GM23338 (cell line): Measurements from ENCODE around the gene MAP2K6. TPM values are rescaled to one million over a fixed set of nuclear protein-coding genes. Genes with fewer than 3 reads are reported as not detected.

Experiments used
- ATAC-seq: fragments of 200-7000 bp; cut with Tn5 transposase; 3 replicates; pipeline ENCODE4 v1.9.1; 2020
- DNase-seq: peaks from one replicate; pipeline ENCODE4 v3.0.0-alpha.2; 2015; ENCODE audit warnings: low spot score
- H2AFZ ChIP-seq: fragments of 200-600 bp; sonication (generic); 2 replicates; pipeline ENCODE4 v1.8.0; 2016; ENCODE audit warnings: antibody characterized with exemption, mild to moderate bottlenecking, moderate library complexity
- H3F3A ChIP-seq: fragments of 200-600 bp; sonication (generic); replicated peaks from 2 replicates; pipeline ENCODE4 v1.8.0; 2017; ENCODE audit warnings: antibody characterized with exemption, mixed run types, low read depth
- H3K27ac ChIP-seq: fragments of 200-600 bp; sonication (generic); 2 replicates; pipeline ENCODE4 v1.6.1; 2016; ENCODE audit warnings: low read depth
- H3K27me3 ChIP-seq: fragments of 200-600 bp; sonication (generic); 2 replicates; pipeline ENCODE4 v1.8.0; 2016; ENCODE audit warnings: mild to moderate bottlenecking, mixed run types, moderate library complexity; ENCODE audit not compliant: insufficient read depth
- H3K36me3 ChIP-seq: fragments of 200-600 bp; sonication (generic); 2 replicates; pipeline ENCODE4 v1.8.0; 2016; ENCODE audit warnings: mild to moderate bottlenecking; ENCODE audit not compliant: insufficient read depth
- H3K4me1 ChIP-seq: fragments of 200-600 bp; sonication (generic); 2 replicates; pipeline ENCODE4 v1.8.0; 2016; ENCODE audit warnings: mild to moderate bottlenecking, moderate library complexity; ENCODE audit not compliant: insufficient read depth
- H3K4me2 ChIP-seq: fragments of 200-600 bp; sonication (generic); 2 replicates; pipeline ENCODE4 v1.7.1; 2017; ENCODE audit warnings: mixed run types
- H3K4me3 ChIP-seq: fragments of 200-600 bp; sonication (generic); 2 replicates; pipeline ENCODE4 v1.6.1; 2016; ENCODE audit warnings: mixed run types
- H3K79me2 ChIP-seq: fragments of 200-600 bp; sonication (generic); replicated peaks from 2 replicates; pipeline ENCODE4 v1.8.0; 2017; ENCODE audit warnings: mild to moderate bottlenecking; ENCODE audit not compliant: insufficient read depth
- H3K9me2 ChIP-seq: fragments of 200-600 bp; sonication (generic); 2 replicates; pipeline ENCODE4 v1.8.0; 2017; ENCODE audit not compliant: insufficient read depth
- H4K20me1 ChIP-seq: fragments of 200-600 bp; sonication (generic); replicated peaks from 2 replicates; pipeline ENCODE4 v1.8.0; 2017; ENCODE audit warnings: mild to moderate bottlenecking; ENCODE audit not compliant: insufficient read depth
- H3K27ac Mint-ChIP-seq: 2 replicates; pipeline ENCODE4 v1.8.0; 2020; ENCODE audit warnings: inconsistent platforms, mild to moderate bottlenecking, moderate library complexity, mixed read lengths
- H3K27me3 Mint-ChIP-seq: 3 replicates; pipeline ENCODE4 v1.8.0; 2022; ENCODE audit warnings: low read depth, mild to moderate bottlenecking, moderate library complexity, mixed read lengths, inconsistent platforms; ENCODE audit not compliant: insufficient read depth, poor library complexity
- H3K36me3 Mint-ChIP-seq: 3 replicates; pipeline ENCODE4 v1.8.0; 2021; ENCODE audit warnings: low read depth, mild to moderate bottlenecking, inconsistent platforms, moderate library complexity, mixed read lengths
- H3K4me1 Mint-ChIP-seq: 3 replicates; pipeline ENCODE4 v1.8.0; 2020; ENCODE audit warnings: mild to moderate bottlenecking, inconsistent platforms, mixed read lengths
- H3K4me3 Mint-ChIP-seq: 3 replicates; pipeline ENCODE4 v1.8.0; 2021; ENCODE audit warnings: moderate library complexity, mild to moderate bottlenecking, inconsistent platforms, mixed read lengths
- H3K9me3 Mint-ChIP-seq: 3 replicates; pipeline ENCODE4 v1.8.0; 2020; ENCODE audit warnings: moderate library complexity, mild to moderate bottlenecking, inconsistent platforms, mixed read lengths
- CREB1 ChIP-seq: fragments of 250-450 bp; sonication (Bioruptor Pico); IDR thresholded peaks from 2 replicates; pipeline ENCODE4 v1.5.0; 2020; ENCODE audit warnings: low read depth, mild to moderate bottlenecking, moderate library complexity
- NANOG ChIP-seq: IDR thresholded peaks from 2 replicates; pipeline ENCODE4 v1.6.1; 2016; ENCODE audit warnings: antibody characterized with exemption, borderline replicate concordance
- POLR2AphosphoS5 ChIP-seq: IDR thresholded peaks from 2 replicates; pipeline ENCODE4 v1.6.1; 2016; ENCODE audit warnings: antibody characterized with exemption, low read depth
- STAT1 ChIP-seq: IDR thresholded peaks from one replicate; pipeline ENCODE4 v1.6.1; 2016; ENCODE audit warnings: antibody characterized with exemption; ENCODE audit not compliant: unreplicated experiment
- ZNF331 ChIP-seq: fragments of 250-450 bp; sonication (Bioruptor Pico); IDR thresholded peaks from 2 replicates; pipeline ENCODE4 v1.5.0; 2020; ENCODE audit warnings: low read depth, mild to moderate bottlenecking, moderate library complexity
- polyA plus RNA-seq: library from polyadenylated mRNA; unstranded; fragments of >200 nt; fragmentation: Nextera tagmentation; extraction: Ambion mirVana; gene quantifications from 2 replicates; pipeline ENCODE4 v1.2.1, GENCODE V29; 2016
- total RNA-seq: library from RNA; depleted of rRNA; stranded (reverse); fragments of >200 nt; shearing (Covaris generic); gene quantifications from 2 replicates; pipeline ENCODE4 v1.2.3, GENCODE V29; 2014
- TF ChIP-seq, protein P1 (sequence below): fragments of 250-450 bp; sonication (Bioruptor Pico); IDR thresholded peaks from 2 replicates; pipeline ENCODE4 v1.5.0; 2020; ENCODE audit warnings: mild to moderate bottlenecking, moderate library complexity
- TF ChIP-seq, protein P2 (sequence below): IDR thresholded peaks from 2 replicates; pipeline ENCODE4 v1.6.1; 2016; ENCODE audit warnings: antibody characterized with exemption
- TF ChIP-seq, protein P3 (sequence below), 2 experiments: fragments of 200-600 bp in 1 of 2; sonication (generic) in 1 of 2; conservative IDR thresholded peaks; 2 replicates each; pipeline versions ENCODE4 v1.5.1 to v1.6.1; 2016 to 2017; ENCODE audit warnings: antibody characterized with exemption in 2 of 2, low read depth in 2 of 2, mild to moderate bottlenecking in 2 of 2, moderate library complexity in 1 of 2

The MAP2K6 gene
- total and polyA plus RNA-seq, 2 experiments from 2014 or later = 26.3 to 31.1 TPM

DNA sequence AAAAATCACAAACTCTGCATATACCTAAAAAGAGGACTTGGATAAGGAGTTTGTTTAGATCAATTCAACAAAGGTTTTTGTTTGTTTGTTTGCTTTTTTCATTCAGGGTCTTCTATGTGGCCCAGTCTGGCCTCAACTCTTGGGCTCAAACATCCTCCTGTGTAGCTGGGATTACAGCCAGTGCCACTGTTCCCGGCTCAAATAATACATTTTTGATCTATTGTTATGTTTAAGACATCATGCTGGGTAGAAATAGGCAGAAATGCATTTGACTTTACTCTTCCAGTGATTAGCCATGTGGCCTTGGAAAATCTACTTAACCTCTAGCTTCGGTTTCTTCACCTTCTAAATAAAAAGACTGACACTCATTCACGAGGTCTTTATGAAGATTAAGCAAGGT lies 11.5 kb downstream of the MAP2K6 start (continued):
- TF ChIP-seq, protein P1, sequence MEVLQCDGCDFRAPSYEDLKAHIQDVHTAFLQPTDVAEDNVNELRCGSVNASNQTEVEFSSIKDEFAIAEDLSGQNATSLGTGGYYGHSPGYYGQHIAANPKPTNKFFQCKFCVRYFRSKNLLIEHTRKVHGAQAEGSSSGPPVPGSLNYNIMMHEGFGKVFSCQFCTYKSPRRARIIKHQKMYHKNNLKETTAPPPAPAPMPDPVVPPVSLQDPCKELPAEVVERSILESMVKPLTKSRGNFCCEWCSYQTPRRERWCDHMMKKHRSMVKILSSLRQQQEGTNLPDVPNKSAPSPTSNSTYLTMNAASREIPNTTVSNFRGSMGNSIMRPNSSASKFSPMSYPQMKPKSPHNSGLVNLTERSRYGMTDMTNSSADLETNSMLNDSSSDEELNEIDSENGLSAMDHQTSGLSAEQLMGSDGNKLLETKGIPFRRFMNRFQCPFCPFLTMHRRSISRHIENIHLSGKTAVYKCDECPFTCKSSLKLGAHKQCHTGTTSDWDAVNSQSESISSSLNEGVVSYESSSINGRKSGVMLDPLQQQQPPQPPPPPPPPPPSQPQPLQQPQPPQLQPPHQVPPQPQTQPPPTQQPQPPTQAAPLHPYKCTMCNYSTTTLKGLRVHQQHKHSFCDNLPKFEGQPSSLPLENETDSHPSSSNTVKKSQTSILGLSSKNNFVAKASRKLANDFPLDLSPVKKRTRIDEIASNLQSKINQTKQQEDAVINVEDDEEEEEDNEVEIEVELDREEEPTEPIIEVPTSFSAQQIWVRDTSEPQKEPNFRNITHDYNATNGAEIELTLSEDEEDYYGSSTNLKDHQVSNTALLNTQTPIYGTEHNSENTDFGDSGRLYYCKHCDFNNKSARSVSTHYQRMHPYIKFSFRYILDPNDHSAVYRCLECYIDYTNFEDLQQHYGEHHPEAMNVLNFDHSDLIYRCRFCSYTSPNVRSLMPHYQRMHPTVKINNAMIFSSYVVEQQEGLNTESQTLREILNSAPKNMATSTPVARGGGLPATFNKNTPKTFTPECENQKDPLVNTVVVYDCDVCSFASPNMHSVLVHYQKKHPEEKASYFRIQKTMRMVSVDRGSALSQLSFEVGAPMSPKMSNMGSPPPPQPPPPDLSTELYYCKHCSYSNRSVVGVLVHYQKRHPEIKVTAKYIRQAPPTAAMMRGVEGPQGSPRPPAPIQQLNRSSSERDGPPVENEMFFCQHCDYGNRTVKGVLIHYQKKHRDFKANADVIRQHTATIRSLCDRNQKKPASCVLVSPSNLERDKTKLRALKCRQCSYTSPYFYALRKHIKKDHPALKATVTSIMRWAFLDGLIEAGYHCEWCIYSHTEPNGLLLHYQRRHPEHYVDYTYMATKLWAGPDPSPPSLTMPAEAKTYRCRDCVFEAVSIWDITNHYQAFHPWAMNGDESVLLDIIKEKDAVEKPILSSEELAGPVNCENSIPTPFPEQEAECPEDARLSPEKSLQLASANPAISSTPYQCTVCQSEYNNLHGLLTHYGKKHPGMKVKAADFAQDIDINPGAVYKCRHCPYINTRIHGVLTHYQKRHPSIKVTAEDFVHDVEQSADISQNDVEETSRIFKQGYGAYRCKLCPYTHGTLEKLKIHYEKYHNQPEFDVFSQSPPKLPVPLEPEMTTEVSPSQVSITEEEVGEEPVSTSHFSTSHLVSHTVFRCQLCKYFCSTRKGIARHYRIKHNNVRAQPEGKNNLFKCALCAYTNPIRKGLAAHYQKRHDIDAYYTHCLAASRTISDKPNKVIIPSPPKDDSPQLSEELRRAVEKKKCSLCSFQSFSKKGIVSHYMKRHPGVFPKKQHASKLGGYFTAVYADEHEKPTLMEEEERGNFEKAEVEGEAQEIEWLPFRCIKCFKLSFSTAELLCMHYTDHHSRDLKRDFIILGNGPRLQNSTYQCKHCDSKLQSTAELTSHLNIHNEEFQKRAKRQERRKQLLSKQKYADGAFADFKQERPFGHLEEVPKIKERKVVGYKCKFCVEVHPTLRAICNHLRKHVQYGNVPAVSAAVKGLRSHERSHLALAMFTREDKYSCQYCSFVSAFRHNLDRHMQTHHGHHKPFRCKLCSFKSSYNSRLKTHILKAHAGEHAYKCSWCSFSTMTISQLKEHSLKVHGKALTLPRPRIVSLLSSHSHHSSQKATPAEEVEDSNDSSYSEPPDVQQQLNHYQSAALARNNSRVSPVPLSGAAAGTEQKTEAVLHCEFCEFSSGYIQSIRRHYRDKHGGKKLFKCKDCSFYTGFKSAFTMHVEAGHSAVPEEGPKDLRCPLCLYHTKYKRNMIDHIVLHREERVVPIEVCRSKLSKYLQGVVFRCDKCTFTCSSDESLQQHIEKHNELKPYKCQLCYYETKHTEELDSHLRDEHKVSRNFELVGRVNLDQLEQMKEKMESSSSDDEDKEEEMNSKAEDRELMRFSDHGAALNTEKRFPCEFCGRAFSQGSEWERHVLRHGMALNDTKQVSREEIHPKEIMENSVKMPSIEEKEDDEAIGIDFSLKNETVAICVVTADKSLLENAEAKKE (CRISPR knock-in tag) = no peak
- no peak for TF ChIP-seq ZNF331 (CRISPR knock-in tag)
- 0 out of 2 replicates have a peak, but pooled peaks have one; percentile 8 for TF ChIP-seq NANOG
- no peak for TF ChIP-seq POLR2AphosphoS5
- TF ChIP-seq, protein P2, sequence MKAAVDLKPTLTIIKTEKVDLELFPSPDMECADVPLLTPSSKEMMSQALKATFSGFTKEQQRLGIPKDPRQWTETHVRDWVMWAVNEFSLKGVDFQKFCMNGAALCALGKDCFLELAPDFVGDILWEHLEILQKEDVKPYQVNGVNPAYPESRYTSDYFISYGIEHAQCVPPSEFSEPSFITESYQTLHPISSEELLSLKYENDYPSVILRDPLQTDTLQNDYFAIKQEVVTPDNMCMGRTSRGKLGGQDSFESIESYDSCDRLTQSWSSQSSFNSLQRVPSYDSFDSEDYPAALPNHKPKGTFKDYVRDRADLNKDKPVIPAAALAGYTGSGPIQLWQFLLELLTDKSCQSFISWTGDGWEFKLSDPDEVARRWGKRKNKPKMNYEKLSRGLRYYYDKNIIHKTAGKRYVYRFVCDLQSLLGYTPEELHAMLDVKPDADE = no peak

DNA sequence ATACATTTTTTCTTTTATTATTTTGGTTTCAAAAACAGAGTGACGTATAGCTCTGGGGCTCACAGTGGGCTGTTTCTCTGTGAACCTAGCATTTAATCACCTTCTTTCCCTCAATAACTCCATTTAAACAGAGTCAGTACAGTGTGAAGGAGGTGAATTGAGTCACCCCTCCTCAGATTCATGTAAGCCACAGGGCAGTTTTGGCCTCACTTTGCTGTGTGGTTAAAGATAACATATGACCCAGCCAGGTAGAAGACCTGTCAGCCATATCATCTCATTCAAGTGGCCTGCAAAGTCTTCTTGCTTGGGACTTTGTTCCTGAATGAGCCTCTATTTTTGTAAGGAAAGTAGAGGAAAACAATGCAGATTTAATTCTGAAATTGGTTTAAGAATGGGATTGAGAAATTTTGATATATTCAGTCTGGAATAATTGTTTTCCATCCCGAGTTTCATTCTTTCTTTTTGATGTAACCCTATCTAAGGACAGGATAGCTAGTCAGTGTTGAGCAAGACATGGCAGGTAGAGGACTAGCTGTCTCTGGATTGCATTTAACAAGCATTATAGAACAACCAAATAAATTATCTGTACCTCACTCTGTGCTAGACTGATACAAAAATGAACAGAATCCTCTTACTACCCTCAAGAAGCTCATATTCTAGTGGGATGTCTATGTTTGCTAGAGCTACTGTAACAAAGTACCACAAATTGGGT lies 13.1 kb downstream of the MAP2K6 start:
- Mint-ChIP-seq H3K4me1 (peaks cover 84% of the 10 kb centered on the region), H3K9me3 (no peaks in the 10 kb centered on the region), H3K36me3 (peaks cover 7% of the 10 kb centered on the region; the same call in 2 of the 3 replicates), H3K4me3 (no peak overlapping the region), H3K27me3 (peaks cover 9% of the 10 kb centered on the region), H3K27ac (no peak overlapping the region)
- Histone ChIP-seq H3K4me2 (no peak overlapping the region), H4K20me1 (no peaks in the 10 kb centered on the region), H3K27me3 (no peaks in the 10 kb centered on the region), H3K27ac (no peak overlapping the region), H3K4me1 (peaks cover 80% of the 10 kb centered on the region), H3K36me3 (no peaks in the 10 kb centered on the region), H3K9me2 (no peaks in the 10 kb centered on the region), H3K4me3 (no peak overlapping the region), H3F3A (no peaks in the 10 kb centered on the region), H2AFZ (no peak overlapping the region), H3K79me2 (peaks cover 93% of the 10 kb centered on the region)
- ATAC-seq (no peak), DNase-seq (no peak)
- no peak for TF ChIP-seq STAT1
- TF ChIP-seq POLR2AphosphoS5 = no peak
- TF ChIP-seq, protein P3, sequence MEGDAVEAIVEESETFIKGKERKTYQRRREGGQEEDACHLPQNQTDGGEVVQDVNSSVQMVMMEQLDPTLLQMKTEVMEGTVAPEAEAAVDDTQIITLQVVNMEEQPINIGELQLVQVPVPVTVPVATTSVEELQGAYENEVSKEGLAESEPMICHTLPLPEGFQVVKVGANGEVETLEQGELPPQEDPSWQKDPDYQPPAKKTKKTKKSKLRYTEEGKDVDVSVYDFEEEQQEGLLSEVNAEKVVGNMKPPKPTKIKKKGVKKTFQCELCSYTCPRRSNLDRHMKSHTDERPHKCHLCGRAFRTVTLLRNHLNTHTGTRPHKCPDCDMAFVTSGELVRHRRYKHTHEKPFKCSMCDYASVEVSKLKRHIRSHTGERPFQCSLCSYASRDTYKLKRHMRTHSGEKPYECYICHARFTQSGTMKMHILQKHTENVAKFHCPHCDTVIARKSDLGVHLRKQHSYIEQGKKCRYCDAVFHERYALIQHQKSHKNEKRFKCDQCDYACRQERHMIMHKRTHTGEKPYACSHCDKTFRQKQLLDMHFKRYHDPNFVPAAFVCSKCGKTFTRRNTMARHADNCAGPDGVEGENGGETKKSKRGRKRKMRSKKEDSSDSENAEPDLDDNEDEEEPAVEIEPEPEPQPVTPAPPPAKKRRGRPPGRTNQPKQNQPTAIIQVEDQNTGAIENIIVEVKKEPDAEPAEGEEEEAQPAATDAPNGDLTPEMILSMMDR (conservative IDR thresholded peaks at IDR 0.05; ENCODE audit: low read depth in 2 of 2) = no peak
- no peak for TF ChIP-seq CREB1 (CRISPR knock-in tag)
